Measurements from ENCODE around the gene TMC8.
"Not testable (repeated sequence)": the region's sequence is repeated elsewhere in the genome, so short reads cannot be mapped to it uniquely, and the experiment has no call there.

Gene TMC8

DNA sequence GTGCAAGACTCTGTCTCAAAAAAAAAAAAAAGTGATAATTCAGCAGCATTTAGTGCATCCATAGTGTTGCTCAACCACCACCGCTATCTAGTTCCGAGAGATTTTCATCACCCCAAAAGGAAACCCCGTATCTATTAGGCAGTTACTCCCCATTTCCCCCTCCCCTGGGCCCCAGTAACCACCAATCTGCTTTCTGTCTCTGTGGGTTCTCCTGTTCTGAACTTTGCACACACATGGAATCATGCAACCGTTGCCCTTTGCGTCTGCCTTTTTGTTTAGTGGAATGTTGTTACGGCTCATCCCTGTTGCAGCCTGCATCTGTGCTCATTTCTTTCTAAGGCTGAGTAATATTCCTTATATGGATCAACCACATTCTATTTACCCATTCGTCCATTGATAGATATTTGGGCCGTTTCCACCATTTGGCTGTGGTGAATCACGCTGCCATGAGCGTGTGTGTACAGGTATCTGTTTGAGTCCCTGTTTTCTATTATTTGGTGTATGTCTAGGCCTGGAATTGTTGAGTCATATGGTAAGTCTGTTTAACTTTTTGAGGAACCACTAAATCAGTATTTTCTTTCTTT, 29.1 kb downstream of the TMC8 start:
- DNase-seq (ENCODE audit: low spot score): no peak

DNA sequence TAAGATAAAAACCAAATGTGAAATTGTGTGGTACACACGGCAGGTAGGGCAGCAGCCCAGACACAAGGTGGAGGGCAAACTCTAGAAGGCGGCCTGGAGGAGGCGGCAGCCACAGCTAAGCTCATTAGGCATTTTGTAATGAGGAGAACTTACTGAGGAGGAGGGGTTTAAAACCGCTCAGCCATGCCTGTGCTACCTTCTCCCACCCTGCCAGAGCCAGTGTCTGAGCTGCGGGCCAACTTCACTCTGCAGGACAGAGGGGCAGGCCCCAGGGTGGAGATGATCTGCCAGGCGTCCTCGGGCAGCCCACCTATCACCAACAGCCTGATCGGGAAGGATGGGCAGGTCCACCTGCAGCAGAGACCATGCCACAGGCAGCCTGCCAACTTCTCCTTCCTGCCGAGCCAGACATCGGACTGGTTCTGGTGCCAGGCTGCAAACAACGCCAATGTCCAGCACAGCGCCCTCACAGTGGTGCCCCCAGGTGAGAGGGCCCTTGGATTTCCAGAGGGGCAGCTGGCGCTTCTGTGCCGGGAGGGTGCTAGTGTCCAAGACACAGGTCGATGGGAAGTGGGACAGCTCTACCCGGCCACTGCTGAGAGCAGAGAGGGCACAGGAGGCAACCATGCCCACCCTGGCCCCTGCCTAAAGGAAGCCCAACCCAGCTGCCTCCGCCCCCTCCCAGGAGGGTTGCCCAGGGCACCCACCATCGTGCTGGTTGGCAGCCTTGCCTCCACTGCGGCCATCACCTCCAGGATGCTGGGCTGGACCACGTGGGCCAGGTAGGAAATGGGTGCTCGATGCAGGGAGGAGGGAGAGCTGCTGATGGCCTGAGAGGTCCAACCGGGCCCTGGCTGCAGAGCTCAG, 33.5 kb downstream of the TMC8 start:
- no peak for DNase-seq (ENCODE audit: low spot score)

- DNase-seq (ENCODE audit: low spot score): no peak
These were observed 34.4 kb downstream of the TMC8 start for GRCh38 chr17:78164748-78165607.

DNA sequence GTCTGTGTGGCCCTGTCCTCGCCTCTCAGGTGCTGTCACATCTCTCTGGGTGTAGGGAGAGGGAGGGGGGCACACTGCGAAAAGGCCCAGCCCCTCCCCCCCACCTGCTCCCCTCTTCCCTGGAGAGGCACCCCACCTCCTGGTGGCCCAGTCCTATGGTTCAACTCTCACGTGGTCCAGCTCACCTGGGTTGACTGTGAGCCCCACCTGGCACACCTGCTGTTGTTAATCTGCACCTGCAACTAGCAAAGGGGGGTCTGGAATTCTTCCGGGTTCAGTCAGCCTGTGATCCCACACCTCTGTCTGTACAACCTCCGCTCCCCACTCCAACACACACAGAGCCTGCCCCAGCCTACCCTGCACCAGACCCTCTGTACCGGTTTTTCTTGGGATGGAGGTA, 35.8 kb downstream of the TMC8 start:
- no peak for DNase-seq (ENCODE audit: low spot score)

- peak; percentile 89 for DNase-seq (ENCODE audit: low spot score)
These were observed 37.8 kb downstream of the TMC8 start, which contains the start of gene SYNGR2 for GRCh38 chr17:78168242-78168902. Gene SYNGR2, plus strand, starts transcription at chr17:78168581. Its CDS starts 36 bp downstream, at chr17:78168617.

- no peak for DNase-seq (ENCODE audit: low spot score)
These were observed 38.6 kb downstream of the TMC8 start for GRCh38 chr17:78168903-78169793.

DNA sequence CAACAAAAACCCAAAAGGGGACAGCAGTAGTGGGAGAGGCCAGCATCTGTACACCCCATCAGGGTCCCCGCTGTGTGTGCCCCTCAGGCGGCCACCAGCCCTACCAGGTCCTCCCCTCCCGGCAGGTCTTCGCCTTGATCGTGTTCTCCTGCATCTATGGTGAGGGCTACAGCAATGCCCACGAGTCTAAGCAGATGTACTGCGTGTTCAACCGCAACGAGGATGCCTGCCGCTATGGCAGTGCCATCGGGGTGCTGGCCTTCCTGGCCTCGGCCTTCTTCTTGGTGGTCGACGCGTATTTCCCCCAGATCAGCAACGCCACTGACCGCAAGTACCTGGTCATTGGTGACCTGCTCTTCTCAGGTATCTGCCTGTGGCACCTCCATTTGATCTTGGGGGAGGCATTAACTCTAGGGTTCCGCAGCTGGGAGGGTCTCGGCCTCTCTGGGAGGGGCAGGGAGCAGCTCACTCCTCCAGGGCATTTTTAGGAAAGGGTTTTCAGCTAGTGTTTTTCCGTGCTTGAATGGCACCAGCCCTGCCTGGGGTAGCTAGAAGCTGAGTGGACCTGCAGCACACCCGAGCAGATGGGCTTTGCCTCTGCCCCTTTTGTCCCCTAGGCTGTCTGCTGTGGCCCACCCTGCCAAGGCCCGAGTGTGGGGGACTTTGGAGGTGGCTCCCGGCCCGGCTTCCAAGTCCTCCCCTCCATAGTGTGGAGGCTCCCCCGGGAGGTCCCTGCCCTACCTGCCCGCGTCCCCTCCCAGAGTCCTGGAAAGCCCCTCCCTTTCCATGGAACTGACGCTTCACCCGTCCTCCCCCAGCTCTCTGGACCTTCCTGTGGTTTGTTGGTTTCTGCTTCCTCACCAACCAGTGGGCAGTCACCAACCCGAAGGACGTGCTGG, 40.4 kb downstream of the TMC8 start:
- no peak for DNase-seq (ENCODE audit: low spot score)

DNA sequence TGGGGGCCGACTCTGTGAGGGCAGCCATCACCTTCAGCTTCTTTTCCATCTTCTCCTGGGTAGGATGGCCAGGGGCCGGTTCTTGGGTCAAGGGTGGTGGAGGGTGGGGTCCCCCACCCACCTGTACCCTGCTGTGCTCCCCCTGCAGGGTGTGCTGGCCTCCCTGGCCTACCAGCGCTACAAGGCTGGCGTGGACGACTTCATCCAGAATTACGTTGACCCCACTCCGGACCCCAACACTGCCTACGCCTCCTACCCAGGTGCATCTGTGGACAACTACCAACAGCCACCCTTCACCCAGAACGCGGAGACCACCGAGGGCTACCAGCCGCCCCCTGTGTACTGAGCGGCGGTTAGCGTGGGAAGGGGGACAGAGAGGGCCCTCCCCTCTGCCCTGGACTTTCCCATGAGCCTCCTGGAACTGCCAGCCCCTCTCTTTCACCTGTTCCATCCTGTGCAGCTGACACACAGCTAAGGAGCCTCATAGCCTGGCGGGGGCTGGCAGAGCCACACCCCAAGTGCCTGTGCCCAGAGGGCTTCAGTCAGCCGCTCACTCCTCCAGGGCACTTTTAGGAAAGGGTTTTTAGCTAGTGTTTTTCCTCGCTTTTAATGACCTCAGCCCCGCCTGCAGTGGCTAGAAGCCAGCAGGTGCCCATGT, 41.1 kb downstream of the TMC8 start:
- DNase-seq (ENCODE audit: low spot score): not testable (repeated sequence)

- peak; percentile 30 for DNase-seq (ENCODE audit: low spot score)
These were observed 41.9 kb downstream of the TMC8 start for GRCh38 chr17:78172249-78173051.

- DNase-seq (ENCODE audit: low spot score): no peak
These were observed 42.6 kb downstream of the TMC8 start for GRCh38 chr17:78173097-78173715.

DNA sequence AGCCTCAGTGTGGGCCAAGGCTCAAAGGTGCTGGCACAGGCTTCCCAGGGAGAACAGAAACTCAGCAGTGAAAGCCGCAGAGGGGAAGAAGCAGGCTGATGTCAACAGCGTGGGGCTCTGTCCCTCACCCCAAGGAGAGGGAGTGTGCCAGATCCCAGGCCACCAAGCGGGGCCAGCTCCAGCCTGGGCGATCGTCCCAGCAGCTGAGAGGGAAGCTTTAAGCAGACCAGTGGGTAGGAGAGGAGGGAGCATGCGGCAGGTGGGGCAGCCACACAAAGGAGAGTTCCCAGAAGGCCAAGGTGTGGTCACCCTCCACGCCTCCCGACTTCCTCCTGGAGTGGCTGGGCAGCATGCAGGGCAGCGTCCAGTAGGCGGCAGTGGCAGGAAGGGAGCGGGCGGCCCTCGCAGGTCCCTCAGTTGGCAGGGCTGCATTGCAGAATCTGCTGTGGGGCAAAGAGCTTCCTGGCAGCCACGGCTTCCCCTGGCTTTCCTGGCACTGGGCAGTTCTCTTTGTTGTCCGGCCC, 43.8 kb downstream of the TMC8 start:
- no peak for DNase-seq (ENCODE audit: low spot score)

- no peak for DNase-seq (ENCODE audit: low spot score)
These were observed 44.5 kb downstream of the TMC8 start for GRCh38 chr17:78174870-78175642.

- DNase-seq (ENCODE audit: low spot score): no peak
These were observed 45.0 kb downstream of the TMC8 start for GRCh38 chr17:78175643-78175981.

DNA sequence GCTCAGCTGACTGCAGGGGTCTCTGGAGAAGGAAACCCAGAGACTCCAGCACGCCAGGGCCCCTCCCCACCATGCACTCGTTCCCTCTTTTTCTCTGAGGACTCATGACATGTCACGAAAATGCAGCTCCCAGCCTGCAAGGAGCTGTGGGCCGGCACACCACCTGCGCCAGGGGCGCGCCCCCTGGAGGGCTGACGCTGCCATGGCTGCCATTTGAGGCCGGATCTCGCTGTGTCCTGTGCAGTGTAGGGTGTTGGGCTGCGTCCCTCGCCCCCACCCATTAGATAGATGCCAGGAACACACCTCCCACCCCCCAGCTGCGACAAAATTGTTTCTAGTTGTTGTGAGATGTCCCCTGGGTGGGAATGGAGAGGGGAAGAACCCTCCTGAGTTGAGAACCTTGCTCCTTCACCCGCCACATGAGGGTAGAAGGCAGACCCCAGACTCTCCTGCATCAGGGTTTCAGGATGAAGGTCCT, 46.0 kb downstream of the TMC8 start:
- peak; percentile 77 for DNase-seq (ENCODE audit: low spot score)

GRCh38 chr17:78179372-78179771, 48.8 kb downstream of the TMC8 start:
- no peak for DNase-seq (ENCODE audit: low spot score)

DNA sequence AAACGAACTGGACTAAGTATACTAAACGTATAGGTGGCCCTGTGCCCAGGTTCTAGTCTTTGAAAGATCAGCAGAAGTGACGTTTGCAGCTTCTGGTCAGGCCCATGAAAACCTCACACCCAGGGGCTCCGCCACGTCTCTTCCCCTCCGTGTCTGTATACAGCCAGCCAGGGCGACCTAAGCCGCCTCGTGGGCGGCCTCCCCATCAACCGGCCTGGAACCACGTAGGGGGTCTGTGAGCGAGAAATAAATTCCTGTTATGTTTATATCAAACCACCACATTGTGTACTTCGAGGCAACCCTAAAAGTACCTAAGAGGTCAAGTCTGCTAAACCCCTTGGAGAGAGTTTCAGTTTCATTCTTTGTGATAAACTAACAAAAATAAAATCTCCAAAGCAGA, 49.5 kb downstream of the TMC8 start:
- DNase-seq (ENCODE audit: low spot score): no peak

DNA sequence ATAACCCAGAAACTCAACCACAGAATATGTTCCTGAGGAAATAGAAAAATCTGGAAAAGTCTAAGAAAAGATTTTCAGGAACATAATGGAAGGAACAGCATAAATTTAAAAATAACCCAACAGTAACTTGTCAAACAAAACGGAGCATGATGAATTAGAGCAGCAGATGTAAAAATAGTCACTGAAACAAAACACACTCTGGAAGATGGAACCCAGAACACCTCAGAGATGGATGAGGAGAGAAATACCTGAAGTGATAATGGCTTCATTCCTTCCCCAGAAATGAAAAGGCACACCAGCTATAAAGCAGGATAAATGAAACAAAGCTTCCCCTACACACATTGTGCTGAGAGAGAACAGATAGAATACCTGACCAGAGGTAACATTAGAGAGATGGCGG, 49.9 kb downstream of the TMC8 start:
- no peak for DNase-seq (ENCODE audit: low spot score)

Data from hematopoietic multipotent progenitor cell treated with erythropoietin and hydrocortisone succinate and interleukin-3 and kit ligand, for 15 days (in vitro differentiated cells).